ENCODE data around the gene TRPC6. TPM values are rescaled to one million over a fixed set of nuclear protein-coding genes. Genes with fewer than 3 reads are reported as not detected.

The TRPC6 gene
- total and polyA plus RNA-seq, 2 of the 8 experiments (the other 6 are each of a cell fraction or from before 2014, with no cell fraction given): 0.26 to 0.39 TPM

DNA sequence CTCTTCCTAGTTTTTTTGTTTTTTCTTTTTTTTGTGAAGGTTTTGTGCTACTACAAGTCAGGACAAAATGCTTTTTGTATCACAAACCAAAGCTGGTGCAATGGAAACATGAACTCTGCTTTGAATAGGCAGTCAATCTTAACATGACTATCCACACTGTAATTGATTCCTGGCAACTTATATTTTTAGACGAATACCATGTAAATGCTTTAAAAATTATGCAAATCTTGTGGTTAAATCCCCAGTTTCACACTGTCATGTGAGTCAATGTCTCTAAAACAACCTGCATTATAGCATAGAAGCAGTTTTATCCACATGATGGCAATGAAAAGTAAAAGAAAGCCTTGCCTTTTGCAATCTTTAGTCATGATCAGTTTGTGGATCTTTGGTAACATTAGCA, 8.9 kb downstream of the TRPC6 start (continued):
- TF ChIP-seq EGR1 (IDR thresholded peaks at IDR 0.05; ENCODE audit: borderline replicate concordance, low read depth, low read length): no peak
